Heart left ventricle (tissue), 13 donors: ENCODE data around the gene ARHGEF11.

ENCODE experiments used
- POLR2A ChIP-seq, 2 donors: fragments of 450-650 bp; IDR thresholded peaks; one replicate each; pipeline ENCODE4 v1.6.1; 2017; ENCODE audit warnings: antibody characterized with exemption in 2 of 2, mild to moderate bottlenecking in 2 of 2, moderate library complexity in 2 of 2
- TF ChIP-seq, protein P1 (sequence below), 12 donors: fragments of 200-600 bp; sonication (generic) in 4 of 12; IDR thresholded peaks; one replicate each; pipeline versions ENCODE4 v1.5.0 to v1.8.0; 2018 to 2022; ENCODE audit warnings: antibody characterized with exemption in 12 of 12, mild to moderate bottlenecking in 5 of 12
- donor health status: ischemic (EF 13 %, LVEDD 7.1; RV severe dilation, severe dysfunction).
- donor health status: DM: no; HTN: yes; CAD: no.
- donor health status: DM: no; HTN: no; CAD: no.
- donor health status: ischemic (EF 25% LVEDD 6.9; RV normal size, moderate dysfunction).
- donor health status: ischemic (EF 25% LVEDD 5.7; RV mildly dilated, moderate dysfunction).
- donor health status: ischemic (EF 35%, LVEDD 5.7; RV mildly dilated, moderate dysfunction).
- donor health status: nonischemic (EF 11% LVEDD 7.7; RV severe dilation, severe dysfunction).
- donor health status: DM: yes; HTN: yes; CAD: no.
- donor health status: PGD.
- donor health status: ischemic (EF 29% LVEDD 5.4; RV normal size, mild dysfunction).
- donor health status: nonischemic (EF 23%, LVEDD 6.1; RV moderate dilation, normal function).

DNA sequence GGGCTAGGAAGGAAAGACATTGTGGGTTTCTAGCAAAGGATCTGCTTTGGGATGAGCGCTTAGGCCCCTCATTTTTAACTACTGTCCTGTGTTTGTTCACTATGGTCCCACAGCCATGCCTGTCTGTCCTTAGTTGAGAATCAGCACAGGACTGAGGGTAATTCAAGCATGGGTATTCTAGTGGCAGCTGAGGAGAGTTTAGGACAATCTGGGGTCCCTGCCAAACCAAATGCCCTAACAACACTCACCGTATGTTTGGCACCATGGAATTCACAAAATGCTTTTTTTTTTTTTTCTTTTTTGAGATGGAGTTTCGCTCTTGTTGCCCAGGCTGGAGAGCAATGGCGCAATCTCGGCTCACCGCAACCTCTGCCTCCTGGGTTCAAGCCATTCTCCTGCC is 10.4 kb downstream of the ARHGEF11 start:
- TF ChIP-seq POLR2A (IDR thresholded peaks at IDR 0.05): no peak
- TF ChIP-seq, protein P1, sequence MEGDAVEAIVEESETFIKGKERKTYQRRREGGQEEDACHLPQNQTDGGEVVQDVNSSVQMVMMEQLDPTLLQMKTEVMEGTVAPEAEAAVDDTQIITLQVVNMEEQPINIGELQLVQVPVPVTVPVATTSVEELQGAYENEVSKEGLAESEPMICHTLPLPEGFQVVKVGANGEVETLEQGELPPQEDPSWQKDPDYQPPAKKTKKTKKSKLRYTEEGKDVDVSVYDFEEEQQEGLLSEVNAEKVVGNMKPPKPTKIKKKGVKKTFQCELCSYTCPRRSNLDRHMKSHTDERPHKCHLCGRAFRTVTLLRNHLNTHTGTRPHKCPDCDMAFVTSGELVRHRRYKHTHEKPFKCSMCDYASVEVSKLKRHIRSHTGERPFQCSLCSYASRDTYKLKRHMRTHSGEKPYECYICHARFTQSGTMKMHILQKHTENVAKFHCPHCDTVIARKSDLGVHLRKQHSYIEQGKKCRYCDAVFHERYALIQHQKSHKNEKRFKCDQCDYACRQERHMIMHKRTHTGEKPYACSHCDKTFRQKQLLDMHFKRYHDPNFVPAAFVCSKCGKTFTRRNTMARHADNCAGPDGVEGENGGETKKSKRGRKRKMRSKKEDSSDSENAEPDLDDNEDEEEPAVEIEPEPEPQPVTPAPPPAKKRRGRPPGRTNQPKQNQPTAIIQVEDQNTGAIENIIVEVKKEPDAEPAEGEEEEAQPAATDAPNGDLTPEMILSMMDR (IDR thresholded peaks at IDR 0.05): no peak
